ENCODE data around the gene PLXNA2. TPM values are rescaled to one million over a fixed set of nuclear protein-coding genes. Genes with fewer than 3 reads are reported as not detected.

The PLXNA2 gene
- total RNA-seq, 1 experiment from 2014 or later, result 17.7 TPM

GRCh38 chr1:208069908-208070307, 174.3 kb downstream of the PLXNA2 start:
- DNase-seq (ENCODE audit: low read depth), result no peak

- DNase-seq (ENCODE audit: low read depth), result no peak
Observed at GRCh38 chr1:208069317-208069716, 174.9 kb downstream of the PLXNA2 start.

- DNase-seq (ENCODE audit: low read depth), result no peak
Observed at GRCh38 chr1:208068908-208069307, 175.3 kb downstream of the PLXNA2 start.

GRCh38 chr1:208068407-208068806, 175.8 kb downstream of the PLXNA2 start:
- no peak for DNase-seq (ENCODE audit: low read depth)

GRCh38 chr1:208066583-208066982, 177.6 kb downstream of the PLXNA2 start:
- no peak for DNase-seq (ENCODE audit: low read depth)

- no peak for DNase-seq (ENCODE audit: low read depth)
Observed at GRCh38 chr1:208065862-208066261, 178.3 kb downstream of the PLXNA2 start.

GRCh38 chr1:208061632-208062031, 182.6 kb downstream of the PLXNA2 start:
- no peak for DNase-seq (ENCODE audit: low read depth)

- no peak for DNase-seq (ENCODE audit: low read depth)
Observed at GRCh38 chr1:208061118-208061517, 183.1 kb downstream of the PLXNA2 start.

- no peak for DNase-seq (ENCODE audit: low read depth)
Observed at GRCh38 chr1:208060215-208060869, 183.8 kb downstream of the PLXNA2 start.

GRCh38 chr1:208059409-208060001, 184.7 kb downstream of the PLXNA2 start:
- no peak for DNase-seq (ENCODE audit: low read depth)

GRCh38 chr1:208058756-208059155, 185.4 kb downstream of the PLXNA2 start:
- no peak for DNase-seq (ENCODE audit: low read depth)

GRCh38 chr1:208058267-208058666, 185.9 kb downstream of the PLXNA2 start:
- no peak for DNase-seq (ENCODE audit: low read depth)

GRCh38 chr1:208057056-208057455, 187.1 kb downstream of the PLXNA2 start:
- no peak for DNase-seq (ENCODE audit: low read depth)

GRCh38 chr1:208055535-208055934, 188.6 kb downstream of the PLXNA2 start:
- DNase-seq (ENCODE audit: low read depth), result no peak

- no peak for DNase-seq (ENCODE audit: low read depth)
Observed at GRCh38 chr1:208054911-208055379, 189.2 kb downstream of the PLXNA2 start.

- DNase-seq (ENCODE audit: low read depth), result peak; percentile 29
Observed at GRCh38 chr1:208054485-208054884, 189.7 kb downstream of the PLXNA2 start.

- no peak for DNase-seq (ENCODE audit: low read depth)
Observed at GRCh38 chr1:208053661-208054060, 190.5 kb downstream of the PLXNA2 start.

GRCh38 chr1:208052926-208053407, 191.2 kb downstream of the PLXNA2 start:
- DNase-seq (ENCODE audit: low read depth), result no peak

- DNase-seq (ENCODE audit: low read depth), result no peak
Observed at GRCh38 chr1:208052135-208052534, 192.0 kb downstream of the PLXNA2 start.

GRCh38 chr1:208051651-208052050, 192.5 kb downstream of the PLXNA2 start:
- DNase-seq (ENCODE audit: low read depth), result no peak

- no peak for DNase-seq (ENCODE audit: low read depth)
Observed at GRCh38 chr1:208048904-208049303, 195.3 kb downstream of the PLXNA2 start.

- DNase-seq (ENCODE audit: low read depth), result no peak
Observed at GRCh38 chr1:208047975-208048374, 196.2 kb downstream of the PLXNA2 start.

- peak; percentile 10 for DNase-seq (ENCODE audit: low read depth)
Observed at GRCh38 chr1:208047476-208047934, 196.7 kb downstream of the PLXNA2 start.

All from LHCN-M2 (cell line).